HepG2 (cell line): ENCODE results near the gene SPRED2. TPM values are rescaled to one million over a fixed set of nuclear protein-coding genes. Genes with fewer than 3 reads are reported as not detected.

Experiments
- ASH2L ChIP-seq: fragments of 300-600, 200-600 bp; sonication (generic); IDR thresholded peaks from 2 replicates; pipeline ENCODE4 v1.7.0; 2017; ENCODE audit warnings: low read depth, mild to moderate bottlenecking, moderate library complexity, mixed read lengths, low read length; ENCODE audit not compliant: insufficient read length
- CCAR2 ChIP-seq: fragments of 200-400 bp; formaldehyde crosslinking; optimal IDR thresholded peaks from 2 replicates; pipeline ENCODE3; 2018; ENCODE audit warnings: low read depth, mild to moderate bottlenecking, low read length, moderate library complexity
- FOSL1 ChIP-seq: sonication (generic); formaldehyde crosslinking; IDR thresholded peaks from 2 replicates; pipeline ENCODE4 v1.9.0; 2021; ENCODE audit warnings: missing genetic modification reagents, borderline replicate concordance
- FOXA3 ChIP-seq: IDR thresholded peaks from 2 replicates; pipeline ENCODE4 v1.6.1; 2016; ENCODE audit warnings: missing genetic modification reagents, missing compliant biosample characterization
- HDAC2 ChIP-seq: sonication (generic); formaldehyde crosslinking; IDR thresholded peaks from 2 replicates; pipeline ENCODE4 v1.4.0; 2020; ENCODE audit warnings: missing genetic modification reagents
- HES4 ChIP-seq: sonication (generic); formaldehyde crosslinking; IDR thresholded peaks from 2 replicates; pipeline ENCODE4 v1.9.0; 2021; ENCODE audit warnings: mild to moderate bottlenecking, missing genetic modification reagents, borderline replicate concordance
- HOXA3 ChIP-seq: sonication (generic); formaldehyde crosslinking; IDR thresholded peaks from 2 replicates; pipeline ENCODE4 v1.5.0; 2020; ENCODE audit warnings: missing genetic modification reagents
- MBNL3 ChIP-seq: fragments of 250-450 bp; sonication (Bioruptor Pico); conservative IDR thresholded peaks from 2 replicates; pipeline ENCODE4 v1.8.0; 2022; ENCODE audit warnings: mild to moderate bottlenecking, inconsistent platforms
- POLR2A ChIP-seq, 2 experiments: IDR thresholded peaks; 2 replicates each; pipeline ENCODE4 v1.6.1; 2011; ENCODE audit warnings: low read depth in 2 of 2, low read length in 2 of 2, mild to moderate bottlenecking in 1 of 2, moderate library complexity in 1 of 2; ENCODE audit not compliant: insufficient read depth in 1 of 2
- PRDM4 ChIP-seq: sonication (generic); formaldehyde crosslinking; IDR thresholded peaks from 2 replicates; pipeline ENCODE4 v1.9.0; 2021; ENCODE audit warnings: missing genetic modification reagents, borderline replicate concordance
- SMYD3 ChIP-seq: sonication (generic); formaldehyde crosslinking; IDR thresholded peaks from 2 replicates; pipeline ENCODE4 v1.8.1; 2023; ENCODE audit warnings: mild to moderate bottlenecking, missing genetic modification reagents
- TBX2 ChIP-seq: sonication (generic); formaldehyde crosslinking; IDR thresholded peaks from 2 replicates; pipeline ENCODE4 v1.5.0; 2020; ENCODE audit warnings: missing genetic modification reagents, mild to moderate bottlenecking, borderline replicate concordance
- YEATS4 ChIP-seq: sonication (generic); formaldehyde crosslinking; IDR thresholded peaks from 2 replicates; pipeline ENCODE4 v1.4.0; 2020; ENCODE audit warnings: missing genetic modification reagents, borderline replicate concordance
- ZBTB1 ChIP-seq: sonication (generic); formaldehyde crosslinking; IDR thresholded peaks from 2 replicates; pipeline ENCODE4 v1.4.0; 2020; ENCODE audit warnings: missing genetic modification reagents, borderline replicate concordance
- ZFY ChIP-seq: sonication (generic); formaldehyde crosslinking; IDR thresholded peaks from 2 replicates; pipeline ENCODE4 v1.4.0; 2020; ENCODE audit warnings: missing genetic modification reagents
- ZHX1 ChIP-seq: sonication (generic); formaldehyde crosslinking; IDR thresholded peaks from 2 replicates; pipeline ENCODE4 v1.8.1; 2022; ENCODE audit warnings: low read depth, mild to moderate bottlenecking, missing genetic modification reagents
- ZNF205 ChIP-seq: IDR thresholded peaks from 2 replicates; pipeline ENCODE4 v1.6.1; 2018; ENCODE audit warnings: missing biosample characterization, missing genetic modification reagents
- ZNF296 ChIP-seq: sonication (generic); formaldehyde crosslinking; conservative IDR thresholded peaks from 2 replicates; pipeline ENCODE4 v1.5.0; 2020; ENCODE audit warnings: mild to moderate bottlenecking, missing genetic modification reagents
- ZNF558 ChIP-seq: sonication (generic); formaldehyde crosslinking; IDR thresholded peaks from 2 replicates; pipeline ENCODE4 v1.9.0; 2022; ENCODE audit warnings: mild to moderate bottlenecking, missing genetic modification reagents, borderline replicate concordance
- ZNF615 ChIP-seq: sonication (generic); formaldehyde crosslinking; IDR thresholded peaks from 2 replicates; pipeline ENCODE4 v1.5.0; 2020; ENCODE audit warnings: mild to moderate bottlenecking, missing genetic modification reagents, borderline replicate concordance
- ZNF674 ChIP-seq: sonication (generic); formaldehyde crosslinking; IDR thresholded peaks from 2 replicates; pipeline ENCODE4 v1.5.0; 2020; ENCODE audit warnings: low read depth, mild to moderate bottlenecking, missing genetic modification reagents
- ZNF839 ChIP-seq: sonication (generic); formaldehyde crosslinking; IDR thresholded peaks from 2 replicates; pipeline ENCODE4 v1.4.0; 2020; ENCODE audit warnings: missing genetic modification reagents, mild to moderate bottlenecking, borderline replicate concordance
- ZSCAN30 ChIP-seq: sonication (generic); formaldehyde crosslinking; IDR thresholded peaks from 2 replicates; pipeline ENCODE4 v1.5.0; 2020; ENCODE audit warnings: mild to moderate bottlenecking, missing genetic modification reagents
- polyA plus RNA-seq, 8 experiments: library from polyadenylated mRNA; depleted of rRNA in 3 of 8; stranded (reverse) in 7 of 8; unstranded in 1 of 8; fragments of >200 nt; fragmentation: Illumina TruSeq in 4 of 8; extraction: Trizol in 4 of 8; gene quantifications; 2 replicates each; pipeline versions ENCODE4 v1.2.1 to v1.2.3, GENCODE V29; 2011 to 2016; ENCODE audit warnings: low read depth in 4 of 8, missing spikeins in 1 of 8, mixed read lengths in 1 of 8; ENCODE audit not compliant: insufficient read depth in 1 of 8
- total RNA-seq, 5 experiments: library from RNA; depleted of rRNA; stranded (reverse); fragments of >200 nt; fragmentation: Illumina TruSeq; extraction: Trizol; gene quantifications; 2 replicates each; pipeline ENCODE4 v1.2.3, GENCODE V29; 2016; ENCODE audit warnings: low read depth in 1 of 5
- TF ChIP-seq, protein P1 (sequence below): IDR thresholded peaks from 2 replicates; pipeline ENCODE4 v1.6.1; 2016; ENCODE audit warnings: low read depth, control low read depth

Gene SPRED2
- total and polyA plus RNA-seq, 2 of the 13 experiments (the other 11 are each of a cell fraction or from before 2014, with no cell fraction given), result 13.0 to 37.0 TPM

- no peak for TF ChIP-seq PRDM4 (CRISPR knock-in tag)
- no peak for TF ChIP-seq CCAR2
- peak; percentile 94 for TF ChIP-seq ASH2L
- peak; percentile 86 for TF ChIP-seq HOXA3 (CRISPR knock-in tag)
- TF ChIP-seq ZNF205 (CRISPR knock-in tag), result 0 out of 2 replicates have a peak, but pooled peaks have one; percentile 35
- TF ChIP-seq ZNF296, result 0 out of 2 replicates have a peak, but pooled peaks have one; percentile 60
- TF ChIP-seq FOSL1 (CRISPR knock-in tag), result peak; percentile 7; the same call in 1 of the 2 replicates
- TF ChIP-seq MBNL3 (CRISPR knock-in tag), result no peak
- TF ChIP-seq HES4 (CRISPR knock-in tag), result peak; percentile 81
- peak; percentile 77 to 79 for TF ChIP-seq POLR2A (IDR thresholded peaks at IDR 0.05; ENCODE audit: insufficient read depth in 1 of 2, low read depth in 2 of 2, low read length in 2 of 2)
- TF ChIP-seq HDAC2 (CRISPR knock-in tag), result peak; percentile 74
- TF ChIP-seq ZNF558 (CRISPR knock-in tag), result 0 out of 2 replicates have a peak, but pooled peaks have one; percentile 82
- TF ChIP-seq SMYD3 (CRISPR knock-in tag), result 0 out of 2 replicates have a peak, but pooled peaks have one; percentile 49
- TF ChIP-seq ZFY (CRISPR knock-in tag), result peak; percentile 82
- TF ChIP-seq ZNF839 (CRISPR knock-in tag), result 0 out of 2 replicates have a peak, but pooled peaks have one; percentile 31
- TF ChIP-seq FOXA3 (CRISPR knock-in tag), result peak; percentile 58; the same call in 1 of the 2 replicates
- 0 out of 2 replicates have a peak, but pooled peaks have one; percentile 8 for TF ChIP-seq ZNF615 (CRISPR knock-in tag)
- TF ChIP-seq TBX2, result peak; percentile 77
- peak; percentile 35; the same call in 1 of the 2 replicates for TF ChIP-seq ZHX1 (CRISPR knock-in tag)
- no peak for TF ChIP-seq ZNF674
- TF ChIP-seq ZSCAN30, result peak; percentile 69; the same call in 1 of the 2 replicates
- TF ChIP-seq ZBTB1, result no peak
- TF ChIP-seq, protein P1, sequence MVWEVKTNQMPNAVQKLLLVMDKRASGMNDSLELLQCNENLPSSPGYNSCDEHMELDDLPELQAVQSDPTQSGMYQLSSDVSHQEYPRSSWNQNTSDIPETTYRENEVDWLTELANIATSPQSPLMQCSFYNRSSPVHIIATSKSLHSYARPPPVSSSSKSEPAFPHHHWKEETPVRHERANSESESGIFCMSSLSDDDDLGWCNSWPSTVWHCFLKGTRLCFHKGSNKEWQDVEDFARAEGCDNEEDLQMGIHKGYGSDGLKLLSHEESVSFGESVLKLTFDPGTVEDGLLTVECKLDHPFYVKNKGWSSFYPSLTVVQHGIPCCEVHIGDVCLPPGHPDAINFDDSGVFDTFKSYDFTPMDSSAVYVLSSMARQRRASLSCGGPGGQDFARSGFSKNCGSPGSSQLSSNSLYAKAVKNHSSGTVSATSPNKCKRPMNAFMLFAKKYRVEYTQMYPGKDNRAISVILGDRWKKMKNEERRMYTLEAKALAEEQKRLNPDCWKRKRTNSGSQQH (CRISPR knock-in tag), result no peak; the same call in 1 of the 2 replicates
- peak; percentile 92 for TF ChIP-seq YEATS4 (CRISPR knock-in tag)
Observed at GRCh38 chr2:65436169-65436823, 3.9 kb upstream of the SPRED2 start (continued).
